ENCODE results near the gene ARHGAP27.

ARHGAP27 gene

DNA sequence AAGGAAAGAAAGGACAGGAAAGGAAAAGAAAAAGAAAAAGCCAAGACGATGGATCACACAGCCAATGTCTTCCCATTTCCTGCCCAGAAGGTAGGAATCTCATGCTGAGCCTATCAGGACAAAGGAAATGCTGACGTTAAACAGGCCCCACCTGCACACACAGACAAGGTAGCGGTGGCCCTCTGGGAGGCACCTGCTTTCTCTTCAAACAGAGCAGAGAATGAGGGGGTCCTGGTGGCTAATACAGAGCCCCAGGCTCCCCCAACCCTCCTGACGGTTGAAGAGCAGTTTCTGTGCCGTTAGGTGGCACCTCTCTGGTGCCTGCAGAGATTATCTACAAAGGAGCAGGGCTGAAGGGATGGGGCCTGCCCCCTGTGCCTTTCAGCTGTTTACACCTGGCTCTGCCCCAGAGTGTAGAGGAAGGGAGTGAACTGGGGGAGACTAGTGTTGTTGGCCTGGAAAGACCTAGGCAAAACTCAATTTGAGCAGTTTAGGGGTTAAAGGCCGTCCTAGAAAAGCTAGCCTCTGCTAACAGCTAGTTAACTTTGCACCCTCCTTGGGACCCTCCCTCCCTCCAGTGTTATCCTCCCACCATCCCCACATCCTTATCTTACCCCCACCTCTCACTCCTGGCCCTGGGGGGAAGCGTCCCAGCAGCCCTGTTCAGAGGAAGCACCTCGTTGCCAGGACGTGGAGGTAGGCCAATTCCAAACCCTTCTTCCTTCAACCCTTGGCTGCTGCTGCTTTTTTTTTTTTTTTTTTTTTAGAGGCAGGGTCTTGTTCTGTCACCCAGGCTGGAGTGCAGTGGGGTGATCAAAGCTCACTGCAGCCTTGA is 56.3 kb downstream of the ARHGAP27 start:
- Histone ChIP-seq H3K27me3 (ENCODE audit: insufficient read depth, insufficient read length) (no peaks in the 10 kb centered on the region), H3K4me3 (ENCODE audit: insufficient read length, low read depth) (no peak overlapping the region), H3K9ac (ENCODE audit: insufficient read length, low read depth) (no peak overlapping the region), H3K4me1 (ENCODE audit: insufficient read depth, insufficient read length) (peaks cover 20% of the 10 kb centered on the region), H3K9me3 (ENCODE audit: insufficient read depth, low read length) (no peaks in the 10 kb centered on the region), H3K36me3 (ENCODE audit: insufficient read depth, insufficient read length, low read length) (no peaks in the 10 kb centered on the region)
- DNase-seq (ENCODE audit: low read depth, low spot score): no peak
- no peak for TF ChIP-seq ZNF274 (IDR thresholded peaks at IDR 0.05; ENCODE audit: low read depth, low read length)
- no peak for TF ChIP-seq SUZ12 (IDR thresholded peaks at IDR 0.05; ENCODE audit: extremely low read depth, insufficient read depth, insufficient read length)
- no peak for TF ChIP-seq YY1 (IDR thresholded peaks at IDR 0.05; ENCODE audit: insufficient read depth, insufficient read length)

DNA sequence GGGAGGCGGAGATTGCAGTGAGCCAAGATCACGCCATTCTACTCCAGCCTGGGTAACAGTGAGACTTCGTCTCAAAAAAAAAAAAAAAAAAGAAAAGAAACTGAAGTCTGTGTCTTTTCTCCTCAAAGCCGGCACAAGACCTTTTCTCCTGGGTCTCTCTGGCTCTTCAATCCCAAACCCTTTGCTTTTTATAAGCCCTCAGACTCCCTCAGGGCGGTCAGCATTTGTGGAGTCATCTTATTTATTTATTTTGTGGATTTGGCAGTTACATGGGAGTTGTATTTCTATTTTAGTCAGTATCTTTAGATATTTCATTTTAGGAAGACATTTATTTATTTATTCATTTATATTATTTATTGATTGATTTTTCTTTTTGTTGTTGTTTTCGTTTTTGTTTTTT is 58.2 kb downstream of the ARHGAP27 start:
- H3K4me1 ChIP-seq (ENCODE audit: insufficient read depth, insufficient read length): peaks cover 16% of the 10 kb centered on the region
- no peak for DNase-seq (ENCODE audit: low read depth, low spot score)
- H3K27me3 ChIP-seq (ENCODE audit: insufficient read depth, insufficient read length): no peaks in the 10 kb centered on the region
- no peaks in the 10 kb centered on the region for H3K9me3 ChIP-seq (ENCODE audit: insufficient read depth, low read length)
- TF ChIP-seq YY1 (IDR thresholded peaks at IDR 0.05; ENCODE audit: insufficient read depth, insufficient read length): no peak
- TF ChIP-seq ZNF274 (IDR thresholded peaks at IDR 0.05; ENCODE audit: low read depth, low read length): no peak
- TF ChIP-seq SUZ12 (IDR thresholded peaks at IDR 0.05; ENCODE audit: extremely low read depth, insufficient read depth, insufficient read length): no peak
- H3K4me3 ChIP-seq (ENCODE audit: insufficient read length, low read depth): no peak overlapping the region
- H3K36me3 ChIP-seq (ENCODE audit: insufficient read depth, insufficient read length, low read length): no peaks in the 10 kb centered on the region
- no peak overlapping the region for H3K9ac ChIP-seq (ENCODE audit: insufficient read length, low read depth)

DNA sequence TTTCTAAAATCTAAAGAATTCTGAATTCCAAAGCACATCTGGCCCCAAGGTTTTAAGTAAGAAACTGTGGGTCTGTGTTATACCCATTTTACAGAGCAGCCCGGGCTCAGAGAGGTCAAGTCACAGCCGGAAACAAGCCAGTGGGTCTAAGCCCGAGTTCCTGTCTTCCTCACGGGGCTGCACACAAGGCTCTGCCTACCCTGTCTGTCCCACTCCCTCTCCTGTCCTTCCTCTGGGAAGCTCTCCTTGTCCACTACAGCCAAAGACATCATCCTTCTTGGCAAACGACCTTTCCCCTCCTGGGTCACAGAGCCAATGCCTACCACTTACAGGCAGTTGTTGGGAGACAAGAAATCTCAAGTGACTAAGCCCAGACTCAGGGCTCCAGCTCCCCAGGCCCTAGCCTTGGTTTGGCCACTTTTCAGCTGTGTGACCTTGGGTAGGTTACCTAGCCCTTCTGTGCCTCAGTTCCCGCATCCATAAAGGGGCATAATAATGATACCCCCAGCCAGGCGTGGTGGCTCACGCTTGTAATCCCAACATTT is 60.3 kb downstream of the ARHGAP27 start:
- H3K36me3 ChIP-seq (ENCODE audit: insufficient read depth, insufficient read length, low read length): no peaks in the 10 kb centered on the region
- H3K4me1 ChIP-seq (ENCODE audit: insufficient read depth, insufficient read length): peaks cover 16% of the 10 kb centered on the region
- H3K9me3 ChIP-seq (ENCODE audit: insufficient read depth, low read length): no peaks in the 10 kb centered on the region
- H3K4me3 ChIP-seq (ENCODE audit: insufficient read length, low read depth): no peak overlapping the region
- H3K27me3 ChIP-seq (ENCODE audit: insufficient read depth, insufficient read length): no peaks in the 10 kb centered on the region
- TF ChIP-seq ZNF274 (IDR thresholded peaks at IDR 0.05; ENCODE audit: low read depth, low read length): no peak
- TF ChIP-seq SUZ12 (IDR thresholded peaks at IDR 0.05; ENCODE audit: extremely low read depth, insufficient read depth, insufficient read length): no peak
- no peak for TF ChIP-seq YY1 (IDR thresholded peaks at IDR 0.05; ENCODE audit: insufficient read depth, insufficient read length)
- H3K9ac ChIP-seq (ENCODE audit: insufficient read length, low read depth): peak overlapping the region; percentile 69
- DNase-seq (ENCODE audit: low read depth, low spot score): no peak

DNA sequence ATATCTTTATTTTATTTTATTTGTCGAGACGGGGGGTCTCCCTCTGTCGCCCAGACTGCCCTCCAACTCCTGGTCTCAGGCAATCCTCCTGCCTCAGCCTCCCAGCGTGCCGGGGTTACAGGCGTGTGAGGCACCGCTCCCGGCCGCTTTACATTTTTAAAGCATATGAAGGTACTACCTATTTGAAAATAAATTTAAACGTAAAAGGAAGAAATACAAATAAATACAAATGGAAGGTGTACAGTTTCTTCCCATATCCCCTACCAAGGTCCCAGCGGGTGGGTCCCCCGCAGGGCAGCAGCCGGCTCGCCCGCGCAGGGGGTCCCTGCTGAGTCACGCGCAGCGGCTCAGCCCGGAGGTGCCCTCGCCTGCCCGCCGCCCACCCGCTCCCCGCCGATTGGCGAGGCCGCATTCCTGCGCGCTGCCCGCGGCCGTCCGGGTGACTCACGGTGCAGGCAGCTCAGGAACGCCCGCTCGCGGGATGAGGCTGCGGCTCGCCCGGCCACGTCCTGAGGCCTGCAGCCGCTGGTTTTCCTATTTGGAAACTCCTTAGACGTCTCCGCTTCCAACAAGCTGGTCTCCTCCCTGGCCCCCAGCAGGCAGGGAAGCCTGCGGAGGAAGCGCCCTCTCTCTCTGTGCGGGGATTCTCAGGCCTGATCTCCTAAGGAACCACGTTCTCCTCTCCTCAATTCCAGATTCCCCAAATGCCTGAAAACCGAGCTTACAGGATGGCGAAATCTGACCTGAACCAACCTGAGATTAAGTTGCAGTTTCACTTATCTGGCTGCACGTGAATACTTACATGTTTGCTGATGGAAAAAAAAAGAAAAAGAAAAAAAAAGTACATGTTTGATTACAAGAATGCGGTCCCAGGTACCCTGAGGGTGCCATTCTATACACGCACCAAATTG is 61.0 kb downstream of the ARHGAP27 start:
- H3K9ac ChIP-seq (ENCODE audit: insufficient read length, low read depth): peak overlapping the region; percentile 69
- H3K4me3 ChIP-seq (ENCODE audit: insufficient read length, low read depth): no peak overlapping the region
- no peaks in the 10 kb centered on the region for H3K36me3 ChIP-seq (ENCODE audit: insufficient read depth, insufficient read length, low read length)
- peak; percentile 87 for DNase-seq (ENCODE audit: low read depth, low spot score)
- peaks cover 22% of the 10 kb centered on the region for H3K4me1 ChIP-seq (ENCODE audit: insufficient read depth, insufficient read length)
- TF ChIP-seq YY1 (IDR thresholded peaks at IDR 0.05; ENCODE audit: insufficient read depth, insufficient read length): no peak
- H3K9me3 ChIP-seq (ENCODE audit: insufficient read depth, low read length): no peaks in the 10 kb centered on the region
- no peaks in the 10 kb centered on the region for H3K27me3 ChIP-seq (ENCODE audit: insufficient read depth, insufficient read length)

DNA sequence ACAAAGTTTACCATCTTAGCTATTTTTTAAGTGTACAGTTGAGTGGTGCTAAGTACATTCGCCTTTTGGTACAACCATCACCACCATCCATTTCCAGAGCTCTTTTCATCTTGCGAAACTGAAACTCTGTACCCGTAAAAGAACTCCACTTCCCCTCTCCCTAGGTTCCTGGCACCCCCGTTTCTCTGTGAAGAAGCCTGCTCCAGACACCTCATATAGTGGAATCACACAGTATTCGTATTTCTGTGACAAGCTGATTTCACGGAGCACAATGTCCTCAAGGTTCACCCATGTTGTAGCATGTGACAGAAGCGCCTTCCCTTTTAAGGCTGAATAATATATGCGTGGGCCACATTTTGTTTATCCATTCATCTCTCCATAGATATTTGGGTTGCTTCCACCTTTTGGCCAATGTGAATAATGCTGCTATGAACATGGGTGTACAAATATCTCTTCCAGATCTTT is 61.7 kb downstream of the ARHGAP27 start:
- no peak for DNase-seq (ENCODE audit: low read depth, low spot score)
- no peak for TF ChIP-seq SUZ12 (IDR thresholded peaks at IDR 0.05; ENCODE audit: extremely low read depth, insufficient read depth, insufficient read length)
- TF ChIP-seq YY1 (IDR thresholded peaks at IDR 0.05; ENCODE audit: insufficient read depth, insufficient read length): no peak
- no peak for TF ChIP-seq ZNF274 (IDR thresholded peaks at IDR 0.05; ENCODE audit: low read depth, low read length)
- Histone ChIP-seq H3K9ac (ENCODE audit: insufficient read length, low read depth) (peak overlapping the region; percentile 44), H3K4me3 (ENCODE audit: insufficient read length, low read depth) (no peak overlapping the region), H3K27me3 (ENCODE audit: insufficient read depth, insufficient read length) (no peaks in the 10 kb centered on the region), H3K9me3 (ENCODE audit: insufficient read depth, low read length) (no peaks in the 10 kb centered on the region), H3K4me1 (ENCODE audit: insufficient read depth, insufficient read length) (peaks cover 21% of the 10 kb centered on the region), H3K36me3 (ENCODE audit: insufficient read depth, insufficient read length, low read length) (no peaks in the 10 kb centered on the region)

DNA sequence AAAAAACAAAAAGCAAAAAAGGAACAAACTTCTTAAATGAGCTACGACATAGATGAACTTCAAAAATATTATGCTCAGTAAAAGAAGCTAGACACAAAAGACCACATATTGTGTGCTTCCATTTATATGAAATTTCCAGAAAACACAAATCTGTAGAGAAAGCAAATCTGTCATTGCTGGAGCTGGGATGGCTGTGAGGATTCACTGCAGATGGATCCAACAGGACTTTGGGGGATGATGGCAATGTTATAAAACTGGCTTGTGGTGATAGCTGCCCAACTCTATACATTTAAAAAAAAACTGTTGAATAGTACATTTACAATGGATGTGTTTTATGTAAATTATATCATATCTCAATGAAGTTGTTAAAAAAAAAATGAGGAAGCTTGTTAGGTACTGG is 63.2 kb downstream of the ARHGAP27 start:
- no peaks in the 10 kb centered on the region for H3K9me3 ChIP-seq (ENCODE audit: insufficient read depth, low read length)
- H3K27me3 ChIP-seq (ENCODE audit: insufficient read depth, insufficient read length): no peaks in the 10 kb centered on the region
- H3K9ac ChIP-seq (ENCODE audit: insufficient read length, low read depth): no peak overlapping the region
- H3K36me3 ChIP-seq (ENCODE audit: insufficient read depth, insufficient read length, low read length): no peaks in the 10 kb centered on the region
- no peak overlapping the region for H3K4me3 ChIP-seq (ENCODE audit: insufficient read length, low read depth)
- peaks cover 25% of the 10 kb centered on the region for H3K4me1 ChIP-seq (ENCODE audit: insufficient read depth, insufficient read length)
- no peak for DNase-seq (ENCODE audit: low read depth, low spot score)
- TF ChIP-seq ZNF274 (IDR thresholded peaks at IDR 0.05; ENCODE audit: low read depth, low read length): no peak
- no peak for TF ChIP-seq SUZ12 (IDR thresholded peaks at IDR 0.05; ENCODE audit: extremely low read depth, insufficient read depth, insufficient read length)
- TF ChIP-seq YY1 (IDR thresholded peaks at IDR 0.05; ENCODE audit: insufficient read depth, insufficient read length): no peak

DNA sequence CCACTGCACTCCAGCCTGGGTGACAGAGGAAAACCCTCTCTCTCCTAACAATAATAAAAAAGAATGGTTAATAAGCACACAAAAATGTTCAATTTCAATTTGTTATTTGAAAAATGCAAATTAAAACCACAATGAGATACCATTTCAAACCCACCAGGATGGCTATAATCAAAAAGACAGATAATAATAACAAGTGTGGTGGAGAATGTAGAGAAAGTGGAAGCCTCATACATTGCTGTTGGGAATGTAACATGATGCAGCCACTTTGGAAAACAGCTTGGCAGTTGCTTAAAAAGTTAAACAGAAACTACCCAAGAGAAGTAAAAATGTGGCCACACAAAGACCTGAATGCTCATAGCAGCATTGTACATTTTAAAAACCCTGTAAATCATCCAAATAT is 64.0 kb downstream of the ARHGAP27 start:
- H3K4me1 ChIP-seq (ENCODE audit: insufficient read depth, insufficient read length): peaks cover 20% of the 10 kb centered on the region
- no peak overlapping the region for H3K9ac ChIP-seq (ENCODE audit: insufficient read length, low read depth)
- no peaks in the 10 kb centered on the region for H3K36me3 ChIP-seq (ENCODE audit: insufficient read depth, insufficient read length, low read length)
- H3K27me3 ChIP-seq (ENCODE audit: insufficient read depth, insufficient read length): no peaks in the 10 kb centered on the region
- DNase-seq (ENCODE audit: low read depth, low spot score): no peak
- H3K4me3 ChIP-seq (ENCODE audit: insufficient read length, low read depth): no peak overlapping the region
- H3K9me3 ChIP-seq (ENCODE audit: insufficient read depth, low read length): no peaks in the 10 kb centered on the region
- TF ChIP-seq YY1 (IDR thresholded peaks at IDR 0.05; ENCODE audit: insufficient read depth, insufficient read length) (no peak), ZNF274 (IDR thresholded peaks at IDR 0.05; ENCODE audit: low read depth, low read length) (no peak), SUZ12 (IDR thresholded peaks at IDR 0.05; ENCODE audit: extremely low read depth, insufficient read depth, insufficient read length) (no peak)
